IPS-15b (cell line): Measurements from ENCODE around the gene MPG.
"Not testable (repeated sequence)": the region's sequence is repeated elsewhere in the genome, so short reads cannot be mapped to it uniquely, and the experiment has no call there.

ENCODE experiments used
- H3K27me3 ChIP-seq: one replicate; pipeline ENCODE4 v1.6.1; 2013; ENCODE audit warnings: low read length; ENCODE audit not compliant: control insufficient read depth, insufficient read depth
- H3K36me3 ChIP-seq: one replicate; pipeline ENCODE4 v1.6.1; 2013; ENCODE audit warnings: low read length; ENCODE audit not compliant: control insufficient read depth, insufficient read depth
- H3K4me1 ChIP-seq: one replicate; pipeline ENCODE4 v1.6.1; 2013; ENCODE audit warnings: mild to moderate bottlenecking, low read length; ENCODE audit not compliant: control insufficient read depth, insufficient read depth
- H3K4me3 ChIP-seq: one replicate; pipeline ENCODE4 v1.5.1; 2013; ENCODE audit warnings: low read depth, low read length
- H3K9ac ChIP-seq: one replicate; pipeline ENCODE4 v1.6.1; 2013; ENCODE audit warnings: low read depth, mild to moderate bottlenecking, low read length
- H3K9me3 ChIP-seq: one replicate; pipeline ENCODE4 v1.6.1; 2013; ENCODE audit warnings: mild to moderate bottlenecking, low read length; ENCODE audit not compliant: control insufficient read depth, insufficient read depth

The MPG gene

GRCh38 chr16:77807-78443 lies at the start of gene MPG:
TSS of gene MPG (plus strand) at chr16:78225. CDS start at chr16:78310, 85 bp downstream.
- Histone ChIP-seq H3K36me3 (peaks cover 13% of the 10 kb centered on the region), H3K27me3 (no peaks in the 10 kb centered on the region), H3K4me3 (peak within 1 kb of the TSS; percentile 81), H3K9ac (peak within 1 kb of the TSS; percentile 70), H3K9me3 (no peaks in the 10 kb centered on the region), H3K4me1 (peaks cover 13% of the 10 kb centered on the region)

- H3K27me3 ChIP-seq, H3K4me1 ChIP-seq, H3K4me3 ChIP-seq, H3K36me3 ChIP-seq, H3K9me3 ChIP-seq, H3K9ac ChIP-seq: not testable (repeated sequence)
These were observed 47.4 kb upstream of the MPG start for GRCh38 chr16:30627-31026.

- not testable (repeated sequence) for H3K4me1 ChIP-seq, H3K4me3 ChIP-seq, H3K9ac ChIP-seq, H3K9me3 ChIP-seq, H3K27me3 ChIP-seq, H3K36me3 ChIP-seq
These were observed 44.7 kb upstream of the MPG start for GRCh38 chr16:33154-33876.

DNA sequence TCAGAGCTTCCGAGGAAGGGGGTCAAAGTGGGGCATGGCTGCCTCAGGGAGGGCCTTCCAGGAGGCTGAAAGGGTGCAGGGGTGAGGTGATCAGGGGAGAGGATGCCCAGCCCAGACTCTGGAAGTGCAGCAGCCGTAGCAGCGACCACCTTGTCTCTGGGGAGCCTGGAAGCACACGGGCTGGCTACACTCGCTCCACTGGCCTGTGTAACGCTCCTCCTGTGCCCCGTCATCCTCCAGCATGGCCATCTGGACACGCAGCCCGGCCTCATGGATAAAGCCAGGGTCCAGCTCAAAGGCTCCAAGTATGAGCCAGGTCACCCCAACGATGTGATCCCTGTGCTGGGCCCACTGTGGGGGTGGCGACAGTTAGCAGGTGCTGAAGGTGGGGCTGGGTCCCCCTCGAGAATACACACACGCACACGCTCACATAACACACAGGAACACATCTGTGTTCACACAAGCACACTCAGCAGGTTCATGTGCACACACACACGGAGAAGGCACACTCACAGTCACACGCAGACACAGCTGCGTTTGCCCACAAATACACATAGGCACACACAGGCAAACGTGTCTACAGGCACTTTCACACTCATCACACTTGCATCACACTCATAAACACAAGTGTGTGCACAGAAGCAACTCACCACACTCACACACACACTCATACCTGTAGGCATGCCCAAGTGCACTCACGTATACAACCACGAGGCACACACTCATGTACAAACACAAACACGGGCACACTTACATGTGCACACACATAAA lies 44.0 kb upstream of the MPG start:
- Histone ChIP-seq H3K9ac (no peak overlapping the region), H3K27me3 (no peaks in the 10 kb centered on the region), H3K36me3 (peaks cover 5% of the 10 kb centered on the region)

GRCh38 chr16:34648-34987 lies 43.4 kb upstream of the MPG start:
- no peaks in the 10 kb centered on the region for H3K4me1 ChIP-seq
- H3K9ac ChIP-seq, result no peak overlapping the region
- no peak overlapping the region for H3K4me3 ChIP-seq
- H3K36me3 ChIP-seq, result peaks cover 5% of the 10 kb centered on the region
- no peaks in the 10 kb centered on the region for H3K9me3 ChIP-seq
- H3K27me3 ChIP-seq, result no peaks in the 10 kb centered on the region

More for the DNA sequence above, 44.0 kb upstream of the MPG start:
- no peak overlapping the region for H3K4me3 ChIP-seq
- no peaks in the 10 kb centered on the region for H3K9me3 ChIP-seq
- H3K4me1 ChIP-seq, result no peaks in the 10 kb centered on the region

GRCh38 chr16:35011-35677 lies 42.9 kb upstream of the MPG start:
- H3K4me1 ChIP-seq, result no peaks in the 10 kb centered on the region
- H3K27me3 ChIP-seq, result no peaks in the 10 kb centered on the region
- peaks cover 5% of the 10 kb centered on the region for H3K36me3 ChIP-seq
- no peaks in the 10 kb centered on the region for H3K9me3 ChIP-seq
- H3K4me3 ChIP-seq, result no peak overlapping the region
- H3K9ac ChIP-seq, result no peak overlapping the region

GRCh38 chr16:35678-36305 lies 42.2 kb upstream of the MPG start:
- Histone ChIP-seq H3K9me3 (no peaks in the 10 kb centered on the region), H3K36me3 (peaks cover 5% of the 10 kb centered on the region), H3K9ac (no peak overlapping the region), H3K27me3 (no peaks in the 10 kb centered on the region), H3K4me3 (no peak overlapping the region), H3K4me1 (no peaks in the 10 kb centered on the region)

DNA sequence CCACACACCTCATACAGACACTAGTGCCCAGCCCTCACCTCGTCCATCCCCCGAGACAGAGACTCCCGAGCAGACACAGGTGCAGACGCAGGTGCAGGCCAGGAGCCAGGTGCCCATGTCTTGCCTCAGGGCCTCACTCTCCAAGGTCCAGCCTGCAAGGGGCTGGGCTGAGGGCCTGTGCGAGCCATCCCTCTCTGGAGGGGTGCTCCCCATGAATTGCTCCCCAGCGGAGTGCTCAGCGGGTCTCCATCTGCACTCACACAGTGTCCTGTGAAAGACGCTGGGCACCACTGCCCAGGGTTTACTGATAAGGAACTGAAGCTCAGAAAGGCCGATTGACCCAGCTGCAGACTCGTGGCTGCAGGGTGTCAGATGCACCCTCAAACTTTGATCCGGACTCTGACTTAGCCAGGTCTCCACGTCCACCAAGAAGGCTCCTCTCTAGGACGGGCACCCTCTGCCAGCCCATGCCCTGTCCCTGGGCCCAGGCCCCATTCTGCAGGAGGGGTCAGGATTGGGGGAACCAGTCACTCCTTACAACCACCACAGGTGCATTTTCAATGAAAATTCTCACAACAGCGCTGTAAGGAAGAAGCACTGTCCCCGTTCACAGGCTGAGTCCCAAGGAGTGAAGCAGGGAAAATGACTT lies 41.6 kb upstream of the MPG start:
- Histone ChIP-seq H3K36me3 (peaks cover 9% of the 10 kb centered on the region), H3K27me3 (no peaks in the 10 kb centered on the region), H3K4me3 (no peak overlapping the region), H3K9me3 (no peaks in the 10 kb centered on the region), H3K4me1 (no peaks in the 10 kb centered on the region), H3K9ac (no peak overlapping the region)

- Histone ChIP-seq H3K27me3 (no peaks in the 10 kb centered on the region), H3K4me3 (no peak overlapping the region), H3K36me3 (peaks cover 10% of the 10 kb centered on the region), H3K9ac (no peak overlapping the region), H3K9me3 (no peaks in the 10 kb centered on the region), H3K4me1 (no peaks in the 10 kb centered on the region)
These were observed 40.5 kb upstream of the MPG start for GRCh38 chr16:37511-37910.

- peaks cover 10% of the 10 kb centered on the region for H3K36me3 ChIP-seq
- not testable (repeated sequence) for H3K4me1 ChIP-seq, H3K9me3 ChIP-seq, H3K9ac ChIP-seq, H3K4me3 ChIP-seq, H3K27me3 ChIP-seq
These were observed 39.8 kb upstream of the MPG start for GRCh38 chr16:38206-38605.
